ENCODE results near the gene BMP8B. TPM values are rescaled to one million over a fixed set of nuclear protein-coding genes. Genes with fewer than 3 reads are reported as not detected.

Gene BMP8B
- total and polyA plus RNA-seq, 2 of the 8 experiments (the other 6 are each of a cell fraction or from before 2014, with no cell fraction given), result 0.37 to 0.50 TPM

GRCh38 chr1:39729030-39729429, 59.6 kb downstream of the BMP8B start:
- H4K8ac ChIP-seq (ENCODE audit: extremely low read depth, insufficient read depth, low read length), result no peak overlapping the region
- no peak overlapping the region for H2BK20ac ChIP-seq (ENCODE audit: low read length)
- H3K4ac ChIP-seq (replicated peaks; ENCODE audit: insufficient read length, low read depth, low read length), result no peak overlapping the region
- no peak overlapping the region for H2BK12ac ChIP-seq (ENCODE audit: low read depth, low read length)
- H3K79me2 ChIP-seq (ENCODE audit: control insufficient read depth in 1 of 2, insufficient read depth in 2 of 2, low read length in 2 of 2), result no peaks in the 10 kb centered on the region
- H4K20me1 ChIP-seq (replicated peaks in 1 of 2; ENCODE audit: control insufficient read depth in 1 of 2, insufficient read depth in 2 of 2, low read length in 2 of 2), result no peaks in the 10 kb centered on the region
- H3K9me3 ChIP-seq (ENCODE audit: insufficient read depth in 2 of 2, low read depth in 1 of 2, low read length in 1 of 2), result no peaks in the 10 kb centered on the region
- no peaks in the 10 kb centered on the region for H3K36me3 ChIP-seq (ENCODE audit: control insufficient read depth in 2 of 4, insufficient read depth in 4 of 4, low read length in 3 of 4)
- H3K18ac ChIP-seq (ENCODE audit: extremely low read depth, low read length), result no peak overlapping the region
- no peak overlapping the region for H2AFZ ChIP-seq (ENCODE audit: low read length)
- H2BK15ac ChIP-seq (ENCODE audit: low read length), result no peak overlapping the region
- TF ChIP-seq JUN (IDR thresholded peaks at IDR 0.05; ENCODE audit: low read depth, low read length), result no peak
- no peak for TF ChIP-seq CHD2 (IDR thresholded peaks at IDR 0.05; ENCODE audit: low read length)
- TF ChIP-seq SP2 (IDR thresholded peaks at IDR 0.05; ENCODE audit: low read length), result no peak
- TF ChIP-seq EP300 (IDR thresholded peaks at IDR 0.05; ENCODE audit: borderline replicate concordance in 1 of 2, low read depth in 2 of 2, low read length in 2 of 2), result no peak
- no peak for TF ChIP-seq CHD1 (IDR thresholded peaks at IDR 0.05; ENCODE audit: low read depth, low read length)
- H3K4me3 ChIP-seq (ENCODE audit: extremely low read depth in 1 of 4, insufficient read depth in 2 of 4, low read depth in 3 of 4, low read length in 4 of 4), result no peak overlapping the region
- H2BK5ac ChIP-seq (ENCODE audit: low read depth, low read length), result no peak overlapping the region
- no peak overlapping the region for H3K14ac ChIP-seq (ENCODE audit: insufficient read length)
- DNase-seq (ENCODE audit: low read depth in 1 of 2, low spot score in 2 of 2), result no peak
- peaks cover 5 to 62% (median 42%) of the 10 kb centered on the region in 4 experiments for H3K27me3 ChIP-seq (replicated peaks in 1 of 4; ENCODE audit: control insufficient read depth in 3 of 4, extremely low read depth in 1 of 4, insufficient read depth in 3 of 4, low read length in 3 of 4)
- ChIA-PET POLR2A (ENCODE audit: partially characterized antibody) (interaction anchor here (0.6 to 0.7 kb wide), 2 partner anchors 10 to 14 kb away, joined by 3 read pairs; partner anchors contain the start of gene PPIE), CTCF (ENCODE audit: partially characterized antibody) (interaction anchor here (0.6 to 1.7 kb wide), 5 partner anchors 11 to 101 kb away, joined by 3 to 8 read pairs (median 3); partner anchors contain the start of gene NT5C1A)
- no peak overlapping the region for H2BK120ac ChIP-seq (replicated peaks; ENCODE audit: low read depth, low read length)
- H3K27ac ChIP-seq (ENCODE audit: low read depth, low read length), result no peak overlapping the region
- no peak overlapping the region for H2AK5ac ChIP-seq (ENCODE audit: low read depth, low read length)
- H3K23ac ChIP-seq (ENCODE audit: insufficient read length), result no peak overlapping the region
- H3K23me2 ChIP-seq (ENCODE audit: low read depth, low read length), result no peaks in the 10 kb centered on the region
- no peaks in the 10 kb centered on the region for H3K79me1 ChIP-seq (ENCODE audit: low read depth, low read length)
- H4K5ac ChIP-seq (ENCODE audit: insufficient read length, low read depth, low read length), result no peak overlapping the region
- no peak overlapping the region for H3K9ac ChIP-seq (replicated peaks in 1 of 4; ENCODE audit: extremely low read depth in 1 of 4, low read depth in 3 of 4, low read length in 3 of 4)
- no peak overlapping the region for H3K56ac ChIP-seq (replicated peaks; ENCODE audit: insufficient read length, low read depth, low read length)
- no peaks in the 10 kb centered on the region for H3K4me1 ChIP-seq (replicated peaks in 1 of 4; ENCODE audit: control insufficient read depth in 3 of 4, insufficient read depth in 4 of 4, low read length in 3 of 4)
- WGBS, 2 experiments (ENCODE audit: extremely low coverage in 1 of 2, insufficient coverage in 1 of 2, insufficient read length in 1 of 2, insufficient replicate concordance in 2 of 2, low coverage in 1 of 2, low lambda C conversion rate in 2 of 2, missing lambda C conversion rate in 1 of 2), result 59% methylated on average over 3 of the region's 3 CpGs; no CpG with 5 or more reads in 1 of the 2 experiments
- no peak for FAIRE-seq
- no peak overlapping the region for H3K4me2 ChIP-seq (ENCODE audit: insufficient read depth in 1 of 2, low read depth in 2 of 2, low read length in 2 of 2)
- no peak overlapping the region for H4K91ac ChIP-seq (replicated peaks; ENCODE audit: insufficient read length, low read length)
